Measurements from ENCODE around the gene LCE6A. TPM values are rescaled to one million over a fixed set of nuclear protein-coding genes. Genes with fewer than 3 reads are reported as not detected.

The LCE6A gene
- total RNA-seq, 1 donor: not detected

DNA sequence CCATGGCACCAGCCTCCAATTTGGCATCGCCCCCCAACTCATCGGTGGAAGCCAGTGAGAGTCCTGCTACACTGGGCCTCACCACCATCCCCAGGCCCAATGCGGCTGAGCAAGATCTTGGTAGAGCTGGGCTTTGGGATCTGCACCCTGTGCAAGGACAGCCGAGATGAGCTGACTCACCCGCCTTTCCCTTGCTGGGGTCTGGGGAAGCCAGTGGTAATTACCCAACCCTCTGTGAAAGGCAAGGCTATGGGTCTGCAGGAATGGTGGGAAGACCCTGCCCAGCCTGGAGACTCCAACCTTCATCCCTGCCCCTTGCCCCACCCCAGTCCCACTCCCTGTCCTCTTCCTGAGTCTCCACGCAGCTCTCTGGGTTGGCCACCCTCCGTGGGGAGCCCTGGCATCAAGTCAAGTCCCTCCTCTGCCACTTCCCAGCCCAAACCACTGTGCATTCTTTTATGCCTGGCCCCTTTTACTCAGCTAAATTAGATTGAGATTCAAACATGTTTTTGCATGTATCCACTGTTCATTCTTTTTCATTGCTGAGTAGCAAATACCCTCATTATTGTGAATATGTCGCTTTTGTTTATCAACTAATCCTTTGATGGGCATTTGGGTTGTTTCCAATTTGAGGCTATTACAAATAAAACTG, 44.2 kb downstream of the LCE6A start:
- TF ChIP-seq, protein P1, sequence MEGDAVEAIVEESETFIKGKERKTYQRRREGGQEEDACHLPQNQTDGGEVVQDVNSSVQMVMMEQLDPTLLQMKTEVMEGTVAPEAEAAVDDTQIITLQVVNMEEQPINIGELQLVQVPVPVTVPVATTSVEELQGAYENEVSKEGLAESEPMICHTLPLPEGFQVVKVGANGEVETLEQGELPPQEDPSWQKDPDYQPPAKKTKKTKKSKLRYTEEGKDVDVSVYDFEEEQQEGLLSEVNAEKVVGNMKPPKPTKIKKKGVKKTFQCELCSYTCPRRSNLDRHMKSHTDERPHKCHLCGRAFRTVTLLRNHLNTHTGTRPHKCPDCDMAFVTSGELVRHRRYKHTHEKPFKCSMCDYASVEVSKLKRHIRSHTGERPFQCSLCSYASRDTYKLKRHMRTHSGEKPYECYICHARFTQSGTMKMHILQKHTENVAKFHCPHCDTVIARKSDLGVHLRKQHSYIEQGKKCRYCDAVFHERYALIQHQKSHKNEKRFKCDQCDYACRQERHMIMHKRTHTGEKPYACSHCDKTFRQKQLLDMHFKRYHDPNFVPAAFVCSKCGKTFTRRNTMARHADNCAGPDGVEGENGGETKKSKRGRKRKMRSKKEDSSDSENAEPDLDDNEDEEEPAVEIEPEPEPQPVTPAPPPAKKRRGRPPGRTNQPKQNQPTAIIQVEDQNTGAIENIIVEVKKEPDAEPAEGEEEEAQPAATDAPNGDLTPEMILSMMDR (IDR thresholded peaks at IDR 0.05; ENCODE audit: insufficient read depth, low read depth, low read length): no peak
- no peak overlapping the region for H3K4me3 ChIP-seq (ENCODE audit: low read depth, low read length)
- DNase-seq (ENCODE audit: low read depth): no peak

DNA sequence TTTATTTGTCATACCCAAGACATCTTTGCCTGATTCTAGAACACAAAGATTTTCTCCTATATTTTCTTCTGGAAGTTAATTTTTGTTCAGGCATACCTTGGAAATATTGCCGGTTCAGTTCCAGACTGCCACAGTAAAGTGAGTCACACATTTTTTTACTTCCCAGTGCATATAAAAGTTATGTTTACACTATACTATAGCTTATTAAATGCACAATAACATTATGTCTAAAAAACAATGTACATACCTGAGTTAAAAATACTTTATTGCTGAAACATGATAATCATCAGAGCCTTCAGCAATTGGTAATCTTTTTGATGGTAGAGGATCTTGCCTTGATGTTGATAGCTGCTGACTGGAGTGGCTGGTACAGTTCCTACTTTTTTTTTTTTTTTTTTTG, 45.5 kb downstream of the LCE6A start:
- TF ChIP-seq, protein P1 (IDR thresholded peaks at IDR 0.05; ENCODE audit: insufficient read depth, low read depth, low read length): no peak
- no peak for DNase-seq (ENCODE audit: low read depth)
- no peak overlapping the region for H3K4me3 ChIP-seq (ENCODE audit: low read depth, low read length)

Other genes with a start within 250 kb of the LCE6A start
- not detected in 2 replicates for gene LCE3C, start 242.6 kb upstream of the LCE6A start, total RNA-seq
- gene LCE3B, start 229.0 kb upstream of the LCE6A start, total RNA-seq: not detected in 2 replicates
- gene LCE3A, start 219.8 kb upstream of the LCE6A start, total RNA-seq: not detected in 2 replicates
- not detected in 2 replicates for gene LCE2D, start 179.5 kb upstream of the LCE6A start, total RNA-seq
- not detected in 2 replicates for gene LCE2C, start 167.6 kb upstream of the LCE6A start, total RNA-seq
- gene LCE2B, start 156.7 kb upstream of the LCE6A start, total RNA-seq: not detected in 2 replicates
- 0.43 TPM in 1 of 2 replicates, not detected in the other for gene LCE2A, start 144.5 kb upstream of the LCE6A start, total RNA-seq
- gene LCE4A, start 134.7 kb upstream of the LCE6A start, total RNA-seq: not detected in 2 replicates
- gene KPRP, start 84.8 kb upstream of the LCE6A start, total RNA-seq: not detected in 2 replicates
- gene LCE1F, start 67.7 kb upstream of the LCE6A start, total RNA-seq: not detected in 2 replicates
- not detected in 2 replicates for gene LCE1E, start 56.6 kb upstream of the LCE6A start, total RNA-seq
- not detected in 2 replicates for gene LCE1D, start 46.1 kb upstream of the LCE6A start, total RNA-seq
- not detected in 2 replicates for gene LCE1C, start 36.2 kb upstream of the LCE6A start, total RNA-seq
- gene LCE1B, start 30.9 kb upstream of the LCE6A start, total RNA-seq: not detected in 2 replicates
- not detected in 2 replicates for gene LCE1A, start 15.4 kb upstream of the LCE6A start, total RNA-seq
- not detected in 2 replicates for gene LCE7A, start 17.1 kb downstream of the LCE6A start, total RNA-seq
- gene SMCP, start 35.5 kb downstream of the LCE6A start, total RNA-seq: not detected in 2 replicates
- not detected in 2 replicates for gene IVL, start 65.7 kb downstream of the LCE6A start, total RNA-seq
- not detected in 2 replicates for gene SPRR5, start 104.3 kb downstream of the LCE6A start, total RNA-seq
- not detected in 2 replicates for gene SPRR4, start 127.8 kb downstream of the LCE6A start, total RNA-seq
- not detected in 2 replicates for gene SPRR1A, start 141.2 kb downstream of the LCE6A start, total RNA-seq
- not detected in 2 replicates for gene SPRR3, start 158.9 kb downstream of the LCE6A start, total RNA-seq
- gene SPRR1B, start 188.3 kb downstream of the LCE6A start, total RNA-seq: not detected in 2 replicates
- not detected in 2 replicates for gene SPRR2D, start 198.3 kb downstream of the LCE6A start, total RNA-seq
- not detected in 2 replicates for gene SPRR2A, start 214.7 kb downstream of the LCE6A start, total RNA-seq
- not detected in 2 replicates for gene SPRR2B, start 228.8 kb downstream of the LCE6A start, total RNA-seq

All from fibroblast of villous mesenchyme (primary cell).